ENCODE measurements around the gene EXOSC9.

GRCh38 chr4:121792966-121793365 lies 8.2 kb upstream of the EXOSC9 start:
- no peak for TF ChIP-seq CTCF (IDR thresholded peaks at IDR 0.05)
- no peak for TF ChIP-seq POLR2A (IDR thresholded peaks at IDR 0.05)
- TF ChIP-seq POLR2AphosphoS5 (IDR thresholded peaks at IDR 0.05; ENCODE audit: insufficient read depth in 1 of 2, low read depth in 1 of 2): no peak
